Chondrocyte (in vitro differentiated cells): ENCODE measurements around the gene SGPP2. TPM values are rescaled to one million over a fixed set of nuclear protein-coding genes. Genes with fewer than 3 reads are reported as not detected.
A peak's percentile ranks its signal among the peaks of the same experiment; 100 is the strongest.

Experiments
- DNase-seq: peaks from one replicate; pipeline ENCODE4 v3.0.0; 2021; ENCODE audit warnings: mixed read lengths, low spot score
- H3K27ac Mint-ChIP-seq: one replicate; pipeline ENCODE4 v1.8.0; 2021; ENCODE audit warnings: mild to moderate bottlenecking, moderate library complexity, mixed read lengths; ENCODE audit not compliant: unreplicated experiment
- H3K27me3 Mint-ChIP-seq: 2 replicates; pipeline ENCODE4 v1.8.0; 2021; ENCODE audit warnings: low read depth, mixed read lengths
- H3K36me3 Mint-ChIP-seq: 2 replicates; pipeline ENCODE4 v1.8.0; 2021; ENCODE audit warnings: low read depth, mixed read lengths
- H3K4me1 Mint-ChIP-seq: 2 replicates; pipeline ENCODE4 v1.8.0; 2021; ENCODE audit warnings: low read depth, mild to moderate bottlenecking, mixed read lengths
- H3K4me3 Mint-ChIP-seq: one replicate; pipeline ENCODE4 v1.8.0; 2021; ENCODE audit warnings: mild to moderate bottlenecking, moderate library complexity, mixed read lengths; ENCODE audit not compliant: unreplicated experiment
- H3K9me3 Mint-ChIP-seq: 2 replicates; pipeline ENCODE4 v1.8.0; 2021; ENCODE audit warnings: low read depth, mixed read lengths
- CTCF ChIP-seq: fragments of 200-600 bp; sonication (generic); IDR thresholded peaks from 2 replicates; pipeline ENCODE4 v1.5.0; 2021; ENCODE audit warnings: antibody characterized with exemption, mild to moderate bottlenecking, moderate library complexity
- total RNA-seq: library from RNA; stranded (reverse); gene quantifications from 3 replicates; pipeline ENCODE4 v1.2.1, GENCODE V29; 2021

Gene SGPP2
- total RNA-seq, 1 donor from 2014 or later: not detected

- Mint-ChIP-seq H3K27ac (no peak overlapping the region), H3K4me1 (peaks cover 8% of the 10 kb centered on the region), H3K4me3 (no peak overlapping the region), H3K27me3 (peaks cover 18% of the 10 kb centered on the region), H3K9me3 (peaks cover 6% of the 10 kb centered on the region), H3K36me3 (peaks cover 2% of the 10 kb centered on the region)
- DNase-seq: no peak
- no peak for TF ChIP-seq CTCF
Measured at GRCh38 chr2:222548992-222549391, 124.6 kb downstream of the SGPP2 start.

- peaks cover 21% of the 10 kb centered on the region for H3K27me3 Mint-ChIP-seq
- no peaks in the 10 kb centered on the region for H3K4me1 Mint-ChIP-seq
- H3K4me3 Mint-ChIP-seq: no peak overlapping the region
- peaks cover 6% of the 10 kb centered on the region for H3K9me3 Mint-ChIP-seq
- H3K36me3 Mint-ChIP-seq: peaks cover 2% of the 10 kb centered on the region
- TF ChIP-seq CTCF: no peak
- no peak for DNase-seq
- no peak overlapping the region for H3K27ac Mint-ChIP-seq
Measured at GRCh38 chr2:222554517-222554916, 130.2 kb downstream of the SGPP2 start.

GRCh38 chr2:222561151-222561550 is 136.8 kb downstream of the SGPP2 start:
- Mint-ChIP-seq H3K9me3 (no peaks in the 10 kb centered on the region), H3K27ac (no peak overlapping the region), H3K4me3 (no peak overlapping the region), H3K36me3 (peaks cover 2% of the 10 kb centered on the region), H3K27me3 (peaks cover 2% of the 10 kb centered on the region), H3K4me1 (no peaks in the 10 kb centered on the region)
- no peak for TF ChIP-seq CTCF
- no peak for DNase-seq

GRCh38 chr2:222561817-222562645 is 137.7 kb downstream of the SGPP2 start:
- Mint-ChIP-seq H3K4me3 (no peak overlapping the region), H3K4me1 (no peaks in the 10 kb centered on the region), H3K36me3 (peaks cover 9% of the 10 kb centered on the region), H3K27ac (no peak overlapping the region), H3K9me3 (no peaks in the 10 kb centered on the region), H3K27me3 (peaks cover under 1% of the 10 kb centered on the region)
- peak; percentile 78 for TF ChIP-seq CTCF
- DNase-seq: no peak

- TF ChIP-seq CTCF: no peak
- H3K4me1 Mint-ChIP-seq: no peaks in the 10 kb centered on the region
- H3K27ac Mint-ChIP-seq: no peak overlapping the region
- H3K27me3 Mint-ChIP-seq: no peaks in the 10 kb centered on the region
- no peak overlapping the region for H3K4me3 Mint-ChIP-seq
- DNase-seq: no peak
- peaks cover 9% of the 10 kb centered on the region for H3K36me3 Mint-ChIP-seq
- H3K9me3 Mint-ChIP-seq: no peaks in the 10 kb centered on the region
Measured at GRCh38 chr2:222563106-222563718, 138.9 kb downstream of the SGPP2 start.
